Stimulated activated CD4-positive, alpha-beta T cell treated with anti-CD3 and anti-CD28 coated beads, Interleukin-15, amount 100 ng/mL, for 1 hour (primary cell): ENCODE results near the gene FNDC3B.

ENCODE experiments used
- DNase-seq, 2 donors: peaks; one replicate each; pipeline ENCODE4 v3.0.0-alpha.2; 2020; ENCODE audit warnings: low read depth in 1 of 2, low spot score in 1 of 2

Gene FNDC3B

DNA sequence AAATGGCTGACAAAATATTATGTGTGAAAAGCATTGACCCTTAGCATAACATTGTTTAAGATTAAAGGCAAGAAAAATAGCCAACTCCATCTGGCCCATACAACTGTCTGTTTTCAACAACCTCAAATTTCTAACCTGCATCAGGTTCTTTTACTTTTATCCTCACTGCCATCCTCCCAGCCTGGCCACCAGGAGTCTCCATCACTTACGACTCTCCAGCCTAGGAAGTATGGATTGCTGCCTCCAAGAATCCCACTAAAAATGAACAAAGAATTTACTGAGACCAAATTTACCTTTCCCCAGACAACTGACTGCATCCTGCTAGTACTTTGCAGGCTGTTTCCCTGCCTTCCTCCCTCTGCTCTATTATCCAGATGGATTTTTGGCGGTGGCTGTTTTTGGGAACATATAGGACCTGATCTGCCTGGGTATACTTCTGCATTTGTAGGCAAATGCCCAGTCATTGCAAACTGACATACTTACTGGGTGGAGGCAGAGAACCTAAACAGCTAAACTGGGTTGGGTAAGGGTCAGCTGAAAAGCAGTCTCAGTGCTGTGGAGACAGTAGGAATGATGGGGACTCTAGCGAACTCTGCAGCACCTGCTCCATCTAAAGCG, 264.7 kb downstream of the FNDC3B start:
- DNase-seq: no peak

DNA sequence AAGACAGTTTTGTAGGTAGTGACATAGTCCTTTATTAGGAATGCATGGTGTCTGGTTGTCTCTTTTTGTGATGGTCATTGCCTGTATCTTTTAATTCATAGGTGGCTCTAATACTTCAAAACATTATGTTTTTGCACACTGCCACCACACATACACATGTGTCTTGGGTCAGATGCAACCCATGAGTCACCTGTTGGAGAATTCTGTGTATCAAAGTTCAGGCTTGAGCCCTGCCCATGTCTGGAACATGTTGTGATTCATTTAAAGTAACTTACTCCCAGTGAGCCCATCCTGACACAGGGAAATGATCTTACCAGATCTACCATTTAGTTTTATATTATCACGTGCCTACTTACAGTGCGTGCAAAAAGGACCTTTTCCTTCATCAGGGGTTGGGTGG, 266.2 kb downstream of the FNDC3B start:
- no peak for DNase-seq

DNA sequence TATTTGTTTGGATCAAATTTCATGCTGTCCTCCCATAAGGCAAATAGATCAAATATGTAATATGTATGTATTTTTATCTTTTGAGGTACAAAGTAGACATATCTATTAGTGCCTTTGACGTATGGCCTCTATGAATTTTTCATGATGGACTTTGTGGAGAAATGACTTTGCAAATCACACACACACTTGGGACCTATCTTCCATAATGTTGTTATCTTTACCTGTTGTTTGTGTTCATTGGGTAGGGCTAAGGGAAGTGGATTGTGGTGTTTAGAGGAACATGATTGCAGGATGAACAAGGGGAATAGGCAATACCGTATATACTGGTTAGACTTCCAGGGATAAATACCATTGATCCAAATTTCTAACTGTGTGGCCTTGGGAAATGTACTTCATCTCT, 266.6 kb downstream of the FNDC3B start:
- DNase-seq: no peak

DNA sequence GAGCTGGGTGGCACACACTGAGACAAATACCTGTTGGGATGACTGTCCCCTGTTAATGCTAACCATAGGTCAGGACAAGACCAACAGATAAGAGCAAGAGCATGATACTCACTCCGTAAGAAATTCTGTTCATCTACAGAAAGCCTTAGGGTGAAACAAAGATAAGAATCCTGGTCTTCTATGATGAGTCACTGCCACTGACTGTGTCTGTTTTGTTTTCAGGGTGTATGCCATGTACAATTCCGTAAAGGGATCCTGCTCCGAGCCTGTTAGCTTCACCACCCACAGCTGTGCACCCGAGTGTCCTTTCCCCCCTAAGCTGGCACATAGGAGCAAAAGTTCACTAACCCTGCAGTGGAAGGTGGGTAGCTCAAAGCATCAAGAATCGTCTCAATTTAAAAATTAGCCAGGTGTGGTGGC, 267.8 kb downstream of the FNDC3B start:
- DNase-seq: no peak

DNA sequence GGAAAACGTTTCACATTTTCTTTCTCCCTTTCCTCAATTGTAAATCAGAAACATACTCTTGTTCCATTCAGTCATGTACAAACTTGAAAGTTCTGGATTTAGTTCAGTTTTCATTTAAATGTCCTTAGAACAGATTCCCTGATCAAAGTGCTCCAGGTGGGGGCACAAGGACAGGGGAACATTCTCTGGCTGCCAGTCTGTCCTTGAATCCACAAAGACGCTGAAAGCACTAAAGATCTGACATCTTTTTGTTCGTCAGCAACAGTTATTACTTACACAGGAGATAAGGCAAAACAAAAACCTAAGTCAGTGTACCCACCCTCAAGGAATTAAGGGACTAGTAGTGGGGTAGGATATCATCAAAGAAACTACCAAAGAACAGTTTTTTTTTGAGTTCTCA, 269.7 kb downstream of the FNDC3B start:
- DNase-seq: no peak

DNA sequence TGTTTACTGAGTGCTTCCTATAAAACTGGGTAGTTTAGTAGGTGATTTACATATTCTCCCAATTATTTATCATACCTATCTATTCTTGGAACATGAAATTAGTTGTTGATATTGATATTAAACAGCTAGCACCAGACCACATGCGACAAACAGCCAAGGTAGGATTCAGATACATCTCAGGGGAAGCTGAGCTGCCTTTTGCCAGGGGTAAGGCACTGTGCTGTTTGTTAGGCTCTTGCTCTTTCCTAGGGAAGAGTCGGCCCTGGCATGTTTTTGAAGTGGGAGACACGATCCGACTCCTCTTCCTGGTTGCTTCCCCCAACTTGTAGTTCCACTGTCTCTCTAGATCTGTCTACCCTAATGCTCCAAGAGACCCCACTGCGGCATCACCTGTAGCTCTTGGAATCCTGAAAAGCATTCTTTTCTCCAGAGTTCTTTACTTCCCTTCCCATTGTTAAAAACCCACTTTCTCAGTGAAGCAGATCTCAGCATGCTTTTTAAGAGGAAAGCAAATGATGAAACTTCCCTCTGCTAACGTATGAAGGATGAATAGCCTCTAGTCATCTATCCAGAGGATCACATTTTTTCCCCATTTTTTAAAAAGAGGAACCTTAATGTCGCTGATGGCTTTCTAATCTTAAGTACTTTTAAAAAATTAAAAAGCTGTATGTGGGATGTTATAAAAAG, 270.5 kb downstream of the FNDC3B start:
- DNase-seq: no peak

DNA sequence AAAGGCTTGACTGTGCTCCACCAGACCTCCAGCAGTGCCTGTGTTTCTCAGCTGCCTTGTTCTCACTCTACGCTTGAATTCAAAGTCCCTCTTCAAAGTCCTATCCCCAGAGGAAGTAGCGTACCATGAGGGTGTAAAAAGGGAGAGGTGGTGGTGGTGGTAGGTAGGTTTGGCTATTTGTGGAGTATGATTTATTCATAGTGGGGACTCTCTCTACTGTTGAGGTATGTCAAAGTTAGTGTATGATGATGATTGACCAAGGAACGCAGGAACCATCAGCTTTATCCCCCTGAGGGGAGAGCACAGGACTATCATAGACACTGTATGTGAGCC, 271.0 kb downstream of the FNDC3B start:
- DNase-seq: no peak

DNA sequence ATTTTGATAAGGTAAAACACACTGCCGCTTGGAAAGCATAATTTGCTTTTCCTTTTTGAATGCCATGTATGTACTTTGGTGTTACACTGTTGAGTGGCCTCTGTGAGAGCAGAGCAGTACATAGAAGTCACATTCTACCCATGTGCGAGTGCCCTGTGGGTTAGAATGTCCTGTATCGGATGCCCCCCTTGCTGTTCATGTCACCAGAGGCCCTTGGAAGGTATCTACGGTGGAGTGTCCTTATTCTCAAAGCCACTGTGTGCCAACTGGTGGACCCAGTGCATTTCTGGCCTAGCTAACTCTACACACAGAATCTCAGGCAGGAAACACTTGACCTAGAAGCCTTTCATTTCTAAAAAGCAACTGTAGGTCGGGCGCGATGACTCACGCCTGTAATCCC, 271.8 kb downstream of the FNDC3B start:
- no peak for DNase-seq

DNA sequence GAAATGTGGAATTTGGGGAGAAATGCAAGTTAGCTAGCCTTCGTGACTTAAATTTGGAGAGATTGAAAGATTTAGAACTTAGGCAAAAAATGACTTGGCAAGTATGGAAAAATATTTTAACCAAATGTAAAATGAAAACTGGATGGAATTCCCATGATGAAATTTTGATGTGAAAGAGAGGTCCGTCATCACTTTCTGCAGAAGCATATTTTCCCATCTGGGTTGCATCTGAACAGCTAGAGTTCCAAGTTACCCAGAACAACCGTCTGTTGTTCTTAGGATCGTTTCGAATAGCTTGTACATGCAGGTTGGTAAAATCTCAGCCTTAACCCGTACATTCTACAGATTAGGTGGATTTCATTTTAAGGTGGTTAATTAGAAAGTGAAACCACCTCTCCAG, 272.6 kb downstream of the FNDC3B start:
- no peak for DNase-seq

DNA sequence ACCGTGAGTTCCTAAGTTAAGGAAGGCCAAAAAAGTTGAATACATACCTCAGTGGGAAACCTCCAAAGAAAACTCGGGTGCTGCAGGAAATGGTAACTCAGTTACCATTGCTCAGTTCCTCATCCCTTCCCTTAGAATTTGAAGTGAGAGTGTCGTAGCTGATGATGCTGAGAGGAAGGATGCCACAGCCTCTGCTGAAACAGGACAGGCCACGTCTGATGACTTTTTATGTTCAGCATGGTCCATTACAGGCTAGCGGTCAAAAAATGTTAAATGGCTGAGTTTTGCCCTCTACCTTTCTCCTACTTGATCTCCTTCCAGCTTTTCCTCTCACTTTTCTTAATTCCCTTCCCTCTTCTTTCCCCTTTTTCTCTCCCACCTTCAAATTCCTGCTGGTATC, 273.3 kb downstream of the FNDC3B start:
- no peak for DNase-seq

DNA sequence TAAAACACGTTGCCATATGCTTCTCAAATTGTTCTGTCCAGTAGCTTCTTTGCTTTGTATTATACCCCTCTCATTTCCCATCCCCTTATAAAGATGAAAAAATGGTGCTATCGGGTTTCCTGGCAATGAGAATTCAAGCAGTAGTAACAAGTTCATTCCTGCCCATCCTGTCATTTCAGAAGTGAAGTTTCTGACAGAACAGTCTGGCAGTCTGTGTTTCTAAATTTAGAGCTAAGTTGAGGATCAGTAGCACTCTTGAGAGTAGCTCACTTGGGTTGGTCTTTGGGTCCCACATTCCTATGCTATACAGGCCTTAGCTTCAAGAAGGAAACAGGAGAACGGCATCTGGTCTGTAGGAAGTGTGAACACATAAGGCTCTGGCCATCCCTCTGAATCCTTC, 274.3 kb downstream of the FNDC3B start:
- no peak for DNase-seq

DNA sequence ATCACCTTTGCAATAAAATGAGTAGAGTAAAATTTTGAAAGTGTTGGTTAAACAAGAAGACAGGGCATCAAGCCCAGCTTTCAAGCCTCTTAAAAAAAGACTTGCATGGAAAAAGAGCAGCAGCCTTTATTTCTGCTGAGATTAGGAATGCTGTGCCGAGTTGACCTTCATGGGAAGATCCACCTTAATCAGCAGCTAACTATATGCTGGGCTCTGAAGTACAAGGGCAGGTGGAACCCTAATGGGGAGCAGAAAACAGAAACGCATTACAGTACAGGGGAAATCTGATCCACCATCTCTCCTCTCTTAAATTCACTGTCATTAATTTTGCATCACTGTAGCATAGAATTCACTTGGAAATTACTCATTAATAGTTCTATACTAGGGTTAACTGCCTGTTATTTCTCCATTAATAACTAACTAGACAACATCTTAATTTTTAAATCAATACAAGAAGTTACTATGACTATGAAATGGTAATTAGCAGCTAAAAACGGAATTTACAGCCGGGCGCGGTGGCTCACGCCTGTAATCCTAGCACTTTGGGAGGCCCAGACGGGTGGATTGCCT, 275.3 kb downstream of the FNDC3B start:
- no peak for DNase-seq

DNA sequence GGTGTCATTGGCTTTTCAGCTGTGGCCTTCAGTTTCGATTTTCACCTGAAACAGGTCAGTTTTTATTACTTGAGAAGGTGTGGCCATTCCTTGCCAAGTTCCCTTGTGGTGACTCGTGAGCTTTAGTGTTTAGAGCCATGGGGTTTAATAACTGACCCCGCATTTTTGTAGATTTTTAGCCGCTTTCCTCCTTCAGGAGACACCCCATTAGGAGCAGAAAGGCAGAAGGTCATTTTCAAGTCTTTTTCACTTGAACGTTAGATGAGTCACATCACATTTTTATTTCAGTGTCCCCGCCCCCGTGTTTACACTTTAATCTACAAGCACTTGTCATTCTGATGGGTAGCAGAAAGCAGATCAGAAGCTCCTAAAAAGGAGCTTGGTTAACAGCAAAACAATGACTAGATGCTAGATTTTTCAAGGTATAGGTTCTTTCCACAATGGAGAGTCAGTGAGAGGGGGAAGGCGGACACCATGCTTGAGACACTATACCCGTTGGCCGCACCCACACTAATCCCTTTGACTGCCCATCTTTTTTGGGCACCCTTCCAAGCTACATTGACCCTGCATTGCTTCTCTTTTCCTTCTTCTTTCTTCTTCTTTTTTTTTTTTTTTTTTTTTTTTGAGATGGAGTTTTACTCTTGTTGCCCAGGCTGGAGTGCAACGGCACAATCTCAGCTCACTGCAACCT, 276.2 kb downstream of the FNDC3B start:
- DNase-seq: no peak

DNA sequence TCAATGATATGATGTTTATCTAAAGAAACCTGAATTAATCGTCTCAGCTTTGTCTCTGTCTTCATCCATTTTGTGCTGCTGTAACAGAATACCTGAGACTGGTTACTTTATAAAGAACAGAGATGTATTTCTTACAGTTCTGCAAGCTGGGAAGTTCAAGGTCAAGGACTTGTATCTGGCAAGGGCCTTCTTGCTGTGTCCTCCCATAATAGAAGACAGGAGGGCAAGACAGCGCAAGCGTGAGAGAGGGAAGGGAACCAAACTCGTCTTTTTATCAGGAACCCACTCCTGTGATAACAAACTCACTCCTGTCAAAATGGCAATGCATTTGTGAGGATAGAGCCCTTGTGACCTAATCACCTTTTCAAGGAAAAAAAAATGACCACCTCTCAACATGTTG, 277.4 kb downstream of the FNDC3B start:
- no peak for DNase-seq

DNA sequence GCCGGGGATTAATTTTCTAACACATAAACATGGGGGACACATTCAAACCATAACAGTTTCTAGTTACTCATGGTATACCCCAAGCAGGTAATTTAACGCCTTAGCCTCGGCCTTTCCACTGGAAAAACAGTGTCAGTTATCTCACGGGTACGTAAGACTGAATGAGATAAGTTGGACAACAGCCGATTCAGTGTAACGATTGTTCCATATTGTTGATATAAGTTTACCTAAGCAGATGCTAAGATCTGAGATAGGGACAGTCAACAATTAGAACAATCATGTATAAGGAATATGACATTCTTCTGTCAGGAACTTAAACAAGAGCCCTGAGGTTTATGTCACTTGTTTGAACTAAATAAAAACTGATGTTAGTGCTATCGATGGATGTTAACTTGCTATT, 278.1 kb downstream of the FNDC3B start:
- no peak for DNase-seq

DNA sequence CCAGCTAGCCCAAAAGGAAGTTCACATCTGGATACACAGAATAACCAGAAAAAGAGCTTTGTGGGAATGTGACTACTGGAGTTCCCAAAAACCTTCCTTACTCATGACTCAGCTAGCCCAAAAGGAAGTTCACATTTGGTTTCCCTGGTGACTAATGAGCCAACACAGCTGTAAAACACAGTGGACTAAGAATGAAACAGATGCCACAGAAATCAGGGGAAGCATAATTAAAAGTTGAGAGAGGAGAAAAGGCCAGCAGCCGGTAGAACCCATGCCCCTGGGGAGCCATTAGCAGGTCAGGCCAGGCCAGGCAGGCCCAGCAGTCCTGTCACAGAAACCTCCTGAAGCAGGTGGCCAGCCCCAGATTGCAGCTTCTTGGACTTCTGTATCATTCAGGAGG, 278.6 kb downstream of the FNDC3B start:
- no peak for DNase-seq

DNA sequence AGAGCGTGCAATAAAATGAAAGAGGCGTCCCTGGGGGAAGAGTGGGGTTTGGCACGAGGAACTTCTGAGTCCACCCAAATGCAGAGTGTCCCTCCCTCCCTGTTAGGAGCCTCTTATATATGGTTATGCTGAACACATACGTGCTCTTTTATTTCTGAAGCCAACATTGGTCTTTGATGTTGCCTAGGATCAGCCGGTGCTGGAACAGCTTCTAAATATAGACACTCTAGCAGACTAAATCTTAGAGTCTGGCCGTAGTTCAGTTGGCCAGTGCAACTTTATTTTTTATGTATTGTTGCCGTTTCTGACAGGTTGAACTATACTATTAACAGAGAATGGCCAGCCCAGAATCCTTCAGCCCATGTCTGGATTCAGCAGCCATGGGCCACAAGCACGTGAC, 280.2 kb downstream of the FNDC3B start:
- DNase-seq: no peak

DNA sequence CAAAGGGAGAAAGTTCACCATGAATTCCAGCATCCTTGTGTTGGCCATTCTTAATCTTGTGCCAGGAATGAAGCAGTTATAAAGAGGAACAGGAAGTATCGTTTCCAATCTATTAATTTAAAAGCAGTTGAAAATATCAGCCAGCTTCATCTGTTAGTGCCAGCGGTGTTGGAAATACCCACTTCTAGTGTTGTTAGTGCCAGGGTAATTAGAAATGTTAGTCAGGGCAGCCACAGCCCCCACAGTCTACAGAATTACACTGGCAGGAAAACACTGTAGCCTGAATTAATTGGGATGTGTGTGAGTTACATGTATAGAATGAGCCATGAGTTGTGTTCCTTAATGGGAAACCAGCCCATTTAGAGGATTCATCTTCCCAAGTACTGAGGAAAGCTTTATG, 281.1 kb downstream of the FNDC3B start:
- no peak for DNase-seq

DNA sequence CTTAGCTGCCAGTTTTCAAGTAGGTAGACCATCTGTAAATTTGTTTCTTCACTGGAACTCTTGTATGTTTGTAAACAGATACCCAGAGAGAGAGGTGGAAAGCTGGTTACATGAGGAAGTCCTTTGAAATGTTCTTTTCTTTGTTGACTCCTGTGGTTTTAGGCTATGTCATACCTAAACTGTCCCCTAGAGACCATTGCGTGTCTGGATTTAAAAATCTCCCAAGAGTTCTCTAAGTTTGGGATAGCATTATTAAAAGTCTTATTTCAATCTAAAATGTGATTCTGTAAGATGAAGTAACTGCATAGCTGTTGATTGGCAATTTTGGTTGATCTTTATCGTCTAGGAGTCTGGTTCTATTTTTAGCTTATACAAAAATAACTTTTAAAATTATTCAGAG, 281.7 kb downstream of the FNDC3B start:
- no peak for DNase-seq

DNA sequence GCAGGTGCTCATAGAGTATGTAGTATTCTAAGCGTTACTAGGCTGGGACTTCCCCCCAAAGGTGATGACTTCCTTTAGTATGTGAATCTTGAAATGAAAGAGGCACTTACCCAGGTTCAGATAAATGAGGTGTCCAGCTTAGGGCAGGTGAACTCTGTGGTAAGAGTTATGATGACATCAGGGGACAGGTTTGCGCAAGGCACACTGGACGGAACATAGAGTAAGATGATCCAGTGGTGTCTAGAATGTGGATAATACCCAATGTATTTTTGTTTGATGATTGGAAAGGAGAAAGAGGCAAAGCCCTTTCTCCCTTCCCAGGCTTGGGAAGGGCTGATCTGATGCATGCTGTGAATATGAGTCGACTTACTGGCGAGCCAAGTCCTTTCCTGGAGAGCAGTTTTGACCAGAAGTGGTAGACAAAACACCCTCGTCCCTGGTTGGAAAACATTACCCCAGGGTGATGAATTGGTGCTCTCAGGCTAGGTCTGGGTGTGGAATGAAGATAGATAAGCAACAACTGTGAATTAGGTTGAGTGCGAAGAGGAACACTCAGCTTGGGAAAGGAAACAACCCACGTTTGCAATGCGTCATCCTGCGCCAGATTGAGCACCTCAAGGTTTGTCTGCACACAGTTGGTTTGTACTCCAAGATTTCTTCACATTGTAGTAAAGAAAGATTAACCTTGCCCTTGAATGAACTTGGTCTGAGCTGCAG, 284.7 kb downstream of the FNDC3B start:
- DNase-seq: no peak

DNA sequence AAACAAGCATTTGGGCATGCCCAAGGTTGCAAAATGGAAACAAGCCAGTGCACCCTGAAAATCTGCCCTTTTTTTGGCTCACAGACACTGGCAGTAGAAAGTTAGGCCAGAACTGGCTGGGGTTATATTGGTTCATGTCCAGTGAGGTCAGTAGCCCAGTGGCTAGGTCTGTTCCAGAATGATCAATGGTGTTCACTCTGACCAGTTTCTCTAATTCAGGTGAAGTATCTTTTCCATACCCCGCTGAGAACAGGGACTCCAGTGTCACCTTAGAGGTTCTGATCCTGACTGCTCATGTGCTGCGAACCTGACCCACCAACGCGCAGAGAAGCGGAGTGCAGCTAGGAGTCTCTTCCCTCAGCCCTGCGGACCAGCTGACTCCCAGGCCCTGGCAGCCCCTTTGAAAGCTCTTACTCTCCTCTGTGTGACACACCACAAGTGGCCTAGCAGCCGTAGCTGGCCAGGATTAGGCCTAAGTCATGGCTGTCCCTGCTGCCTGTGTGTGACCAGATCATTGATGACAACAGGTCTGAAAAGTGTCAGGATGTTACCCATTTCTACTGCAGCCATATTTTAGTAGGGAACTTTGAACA, 285.3 kb downstream of the FNDC3B start:
- DNase-seq: no peak
